HG02943 (cell line): ENCODE data around the gene CFAP46.

ENCODE experiments used
- ATAC-seq: cut with Tn5 transposase; IDR thresholded peaks from one replicate; pipeline ENCODE4 v1.9.1; 2021; ENCODE audit warnings: mild to moderate bottlenecking, low read depth, moderate library complexity; ENCODE audit not compliant: unreplicated experiment

The CFAP46 gene

DNA sequence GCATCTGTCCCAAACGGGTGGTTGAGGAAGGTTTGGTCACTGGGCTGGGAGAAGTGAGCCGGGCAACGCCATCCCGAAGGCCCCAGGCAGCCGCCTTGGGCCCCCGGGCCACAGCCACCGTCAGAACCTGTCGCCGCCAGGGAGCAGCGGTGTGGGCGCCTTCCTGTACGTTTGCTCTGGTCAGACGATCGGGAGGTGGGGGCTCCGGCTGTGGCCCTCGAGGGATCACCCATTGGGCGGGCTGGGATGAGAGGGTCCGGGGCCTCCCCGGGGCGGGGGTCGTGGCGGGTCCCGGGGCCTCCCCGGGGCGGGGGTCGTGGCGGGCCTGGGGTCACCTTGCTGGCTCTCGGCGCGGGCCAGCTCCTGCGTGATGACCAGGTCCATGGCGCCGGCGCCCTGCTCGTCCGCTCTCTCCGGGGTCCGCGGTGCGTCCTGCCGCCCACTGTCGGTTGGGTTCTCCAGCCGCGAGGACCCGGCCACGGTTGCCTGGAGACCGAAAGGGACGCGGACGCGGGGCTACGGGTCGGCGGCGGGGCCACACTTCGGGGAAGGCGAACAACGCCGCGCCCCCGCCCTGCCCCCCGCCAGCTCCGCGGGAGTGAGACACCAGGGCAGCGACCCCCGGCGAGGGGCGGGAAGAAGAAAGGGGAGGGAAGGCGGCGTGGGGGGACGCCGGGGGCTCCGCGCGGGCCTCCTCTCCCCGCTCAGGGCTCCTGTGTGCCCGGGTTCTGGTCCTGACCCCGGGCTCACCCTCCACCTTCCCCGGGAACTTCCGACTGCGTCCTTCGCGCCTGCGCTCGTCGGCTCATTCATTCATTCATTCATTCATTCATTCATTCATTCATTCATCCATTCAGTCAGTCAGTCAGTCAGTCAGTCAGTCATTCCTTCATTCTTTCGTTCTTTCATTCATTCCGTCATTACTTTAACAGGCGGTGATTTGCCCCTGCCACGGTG, at the start of gene CFAP46:
Gene CFAP46, minus strand, starts transcription at position 470 of the 957 bp plus-strand sequence. Its CDS starts 86 bp downstream, at position 384.
- no peak for ATAC-seq

DNA sequence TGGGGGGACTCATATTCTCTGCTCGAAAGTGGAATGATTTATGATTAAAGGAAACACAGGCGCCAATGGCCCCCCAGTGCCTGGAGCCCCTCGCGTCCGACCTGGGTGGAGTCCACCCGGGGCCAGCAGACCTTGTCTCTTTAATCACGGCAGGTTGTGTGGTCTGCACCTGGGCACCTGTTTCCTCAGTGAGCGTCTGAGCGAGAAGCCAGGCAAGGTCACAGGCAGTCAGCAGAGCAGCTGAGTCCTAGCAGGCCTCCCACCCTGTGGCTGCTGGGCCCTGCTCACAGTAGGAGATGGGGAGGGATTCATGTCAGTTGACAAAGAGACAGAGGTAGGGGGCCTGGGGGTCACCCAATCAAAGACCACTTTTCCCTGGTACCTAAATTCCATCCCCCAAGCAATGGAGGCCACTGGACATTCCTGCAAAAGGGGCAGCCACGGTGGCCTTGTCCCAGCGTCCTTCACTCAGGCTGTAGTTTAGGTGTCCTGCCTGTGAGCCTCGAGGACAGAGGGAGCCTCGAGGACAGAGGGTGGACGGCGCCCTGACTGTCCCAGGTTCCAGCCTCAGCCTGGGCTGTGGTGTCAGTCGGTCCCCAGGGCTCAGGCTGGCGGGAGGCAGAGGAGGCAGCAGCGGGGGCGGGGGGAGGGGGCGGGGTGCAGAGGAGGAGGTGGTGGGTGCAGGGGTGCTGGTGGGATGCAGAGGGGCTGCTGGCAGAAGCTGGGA, 49.5 kb upstream of the CFAP46 start:
- no peak for ATAC-seq

DNA sequence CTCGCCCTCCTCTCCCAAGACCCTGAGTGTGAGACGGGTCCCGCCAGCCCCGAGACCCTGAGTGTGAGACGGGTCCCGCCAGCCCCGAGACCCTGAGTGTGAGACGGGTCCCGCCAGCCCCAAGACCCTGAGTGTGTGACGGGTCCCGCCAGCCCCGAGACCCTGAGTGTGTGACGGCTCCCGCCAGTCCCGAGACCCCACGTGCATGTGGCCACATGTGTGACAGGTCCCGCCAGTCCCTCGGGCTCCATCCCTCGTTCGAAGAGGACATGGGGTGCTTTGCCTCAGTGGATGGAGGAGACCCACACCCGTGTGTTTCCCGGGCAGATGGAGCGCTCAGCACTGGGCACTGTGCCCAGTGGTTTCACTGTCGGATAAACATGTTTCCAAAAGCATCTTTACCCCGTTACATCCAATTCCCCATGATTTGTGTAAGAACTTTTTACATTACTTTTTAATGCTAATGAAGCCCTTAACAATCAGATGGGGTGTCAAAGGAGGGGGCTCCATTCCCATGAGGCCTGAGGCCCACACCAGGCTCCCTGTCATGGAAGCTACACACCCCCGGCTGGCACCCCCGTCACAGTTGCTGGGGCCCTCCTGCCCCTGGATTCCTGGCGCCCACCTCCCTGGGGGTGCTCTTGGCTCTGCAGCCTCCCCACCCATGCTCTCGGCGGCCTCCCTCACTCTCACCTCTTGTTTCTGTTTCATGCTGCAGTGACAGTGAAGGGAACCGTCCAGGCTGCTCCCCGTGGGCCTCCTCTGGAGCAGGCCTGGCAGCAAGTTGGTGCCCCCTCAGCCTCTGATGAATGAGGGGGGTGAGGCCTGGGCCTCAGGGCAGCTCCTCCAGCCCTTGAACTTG, 48.5 kb upstream of the CFAP46 start:
- ATAC-seq = no peak

DNA sequence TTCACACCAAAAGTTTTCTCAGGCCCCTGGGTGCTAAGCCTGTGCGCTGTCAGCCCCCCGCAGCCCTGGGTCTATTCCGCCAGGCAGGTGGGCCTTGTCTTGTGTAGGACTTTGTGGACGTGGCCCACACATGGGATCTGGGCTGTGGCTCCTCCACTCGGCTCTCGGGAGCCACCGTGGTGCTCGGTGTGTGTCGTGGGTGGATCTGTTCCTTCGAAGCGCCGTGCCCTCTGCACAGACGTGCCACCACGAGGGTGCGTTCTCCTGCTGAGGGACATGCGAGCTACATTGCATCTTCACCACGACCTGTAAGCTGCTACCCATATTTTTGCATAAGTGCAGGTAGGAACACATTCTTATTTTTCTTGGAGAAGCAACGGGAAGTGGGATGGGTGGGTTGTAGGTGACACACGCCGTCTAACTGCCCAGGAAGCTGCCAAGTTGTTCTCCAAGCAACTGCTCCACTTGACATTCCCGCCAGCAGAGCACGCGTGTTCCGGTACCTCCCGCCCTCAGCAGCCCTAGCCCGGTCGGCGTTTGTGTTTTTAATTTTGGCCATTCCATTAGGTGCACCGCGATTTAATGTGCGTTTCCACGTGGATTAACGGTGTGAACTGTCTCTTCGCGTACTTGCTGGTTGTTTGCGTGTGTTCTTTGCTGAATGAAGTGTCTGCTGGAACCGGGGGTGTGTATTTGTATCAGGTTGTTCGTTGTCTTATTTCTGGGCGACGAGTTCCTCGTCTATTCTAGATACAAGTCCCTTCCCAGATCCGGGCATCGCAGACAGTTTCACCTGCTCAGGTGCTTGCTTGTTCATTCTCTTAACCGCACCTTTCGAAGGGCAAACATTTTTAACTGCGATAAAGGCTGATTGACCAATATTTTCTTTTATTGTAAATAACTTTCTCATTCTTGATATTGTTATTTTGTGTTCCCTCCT, 47.4 kb upstream of the CFAP46 start:
- no peak for ATAC-seq

DNA sequence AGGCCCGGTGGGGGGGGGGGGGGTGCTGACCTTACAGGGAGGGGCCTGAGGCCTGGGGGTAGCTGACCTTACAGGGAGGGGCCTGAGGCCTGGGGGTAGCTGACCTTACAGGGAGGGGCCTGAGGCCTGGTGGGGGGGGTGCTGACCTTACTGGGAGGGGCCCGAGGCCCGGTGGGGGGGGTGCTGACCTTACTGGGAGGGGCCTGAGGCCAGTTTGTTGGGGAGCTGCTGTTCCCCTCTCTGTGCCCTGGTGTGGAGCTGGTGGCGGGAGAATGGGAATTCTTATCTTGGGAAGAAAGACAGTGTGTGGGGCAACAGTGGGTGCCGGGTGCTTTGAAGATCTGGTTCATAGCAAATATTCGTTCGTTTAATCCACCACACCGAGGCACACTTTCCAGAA, 46.6 kb upstream of the CFAP46 start:
- ATAC-seq = no peak

DNA sequence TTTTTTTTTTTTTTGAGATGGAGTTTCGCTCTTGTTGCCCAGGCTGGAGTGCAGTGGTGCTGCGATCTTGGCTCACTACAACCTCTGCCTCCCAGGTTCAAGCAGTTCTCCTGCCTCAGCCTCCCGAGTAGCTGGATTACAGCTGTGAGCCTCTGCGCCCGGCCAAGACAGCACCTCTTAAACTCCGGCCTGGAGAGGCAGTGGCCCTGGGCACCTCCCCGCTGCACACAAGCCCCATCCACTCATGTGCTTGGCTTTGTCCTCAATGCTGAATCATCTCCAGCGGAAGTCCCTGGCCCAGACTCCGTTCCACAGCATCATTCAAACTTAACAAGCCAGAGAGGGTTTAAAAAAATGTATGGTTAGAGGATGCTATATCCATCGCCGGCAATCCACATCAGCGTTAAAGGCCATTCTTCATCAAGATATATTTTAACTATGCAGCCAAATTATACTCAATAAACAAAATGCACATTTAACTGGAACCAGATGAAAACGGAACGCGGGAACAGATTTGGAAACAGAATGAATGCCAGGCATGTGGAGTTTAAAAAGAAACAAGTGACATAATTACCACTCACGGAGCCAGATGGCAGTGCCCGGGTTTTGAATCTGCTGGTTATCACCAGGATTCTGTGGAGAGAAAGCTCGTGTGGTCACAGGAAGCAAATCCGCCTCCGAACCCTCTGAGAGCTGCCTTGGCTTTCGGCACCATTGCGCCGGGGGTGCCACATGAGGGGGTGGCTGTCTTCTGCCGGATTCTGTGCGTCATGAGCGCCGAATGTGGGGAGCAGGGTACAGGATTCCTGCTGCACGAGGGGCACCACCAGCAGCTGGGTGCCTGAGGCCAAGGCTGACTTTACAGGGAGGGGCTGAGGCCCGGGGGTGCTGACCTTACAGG, 45.6 kb upstream of the CFAP46 start:
- ATAC-seq = no peak

DNA sequence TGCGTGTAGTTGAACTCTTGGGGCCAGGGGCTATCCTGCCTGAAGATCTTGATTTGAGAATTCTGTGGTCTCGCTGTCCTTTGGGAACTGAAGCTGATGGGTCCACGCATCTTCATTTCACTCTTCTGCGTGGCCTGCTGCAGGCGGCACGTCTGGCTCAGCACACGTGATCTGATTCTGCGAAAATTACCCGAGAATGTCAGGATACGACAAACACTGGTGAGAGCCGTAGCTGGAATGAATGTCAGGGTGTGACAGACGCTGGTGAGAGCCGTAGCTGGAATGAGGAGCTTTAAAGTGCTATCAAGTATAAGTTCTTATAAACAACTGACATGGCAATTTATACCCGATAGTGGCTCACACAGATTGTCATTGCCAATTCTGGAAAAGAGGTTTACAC, 44.6 kb upstream of the CFAP46 start:
- ATAC-seq = no peak

DNA sequence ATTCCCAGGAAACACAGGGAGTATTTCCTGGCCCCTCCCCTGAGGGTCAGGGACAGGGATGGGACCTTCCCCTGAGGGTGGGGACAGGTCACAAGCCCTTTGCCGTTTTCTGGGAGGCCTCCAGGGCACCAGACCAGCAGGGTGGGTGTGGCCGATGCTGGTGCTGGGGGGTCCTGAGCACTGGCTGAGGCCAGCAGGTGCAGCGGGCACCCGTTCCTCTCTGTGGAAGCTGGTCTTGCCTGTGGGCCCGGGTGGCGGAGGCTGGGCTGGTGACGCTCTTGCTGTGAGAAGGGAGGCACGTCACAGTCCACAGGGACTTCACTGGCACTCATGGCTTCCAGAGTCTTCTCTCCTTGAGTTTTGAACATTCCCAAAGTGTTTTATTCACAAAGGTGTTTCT, 44.2 kb upstream of the CFAP46 start:
- ATAC-seq = no peak

DNA sequence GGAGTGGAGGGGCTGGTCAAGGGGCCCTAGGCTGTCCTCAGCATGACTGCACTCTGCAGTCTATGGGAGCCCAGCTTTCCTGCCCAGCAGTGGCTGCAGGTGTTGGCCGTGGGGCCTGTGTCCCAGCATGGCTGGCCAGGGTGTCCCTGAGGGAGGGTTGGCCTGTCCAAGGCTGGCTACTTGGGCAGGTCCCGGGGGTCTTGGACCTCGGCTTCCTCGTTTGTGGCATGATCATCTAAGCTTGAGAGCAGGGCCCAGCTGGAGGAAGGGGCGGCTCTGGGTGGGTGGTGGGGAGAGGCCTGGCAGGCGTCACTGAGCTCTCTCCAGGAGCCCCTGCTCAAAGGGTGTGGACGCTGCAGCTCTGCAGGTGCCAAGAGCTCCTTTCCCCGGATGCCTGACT, 43.7 kb upstream of the CFAP46 start:
- ATAC-seq = no peak

DNA sequence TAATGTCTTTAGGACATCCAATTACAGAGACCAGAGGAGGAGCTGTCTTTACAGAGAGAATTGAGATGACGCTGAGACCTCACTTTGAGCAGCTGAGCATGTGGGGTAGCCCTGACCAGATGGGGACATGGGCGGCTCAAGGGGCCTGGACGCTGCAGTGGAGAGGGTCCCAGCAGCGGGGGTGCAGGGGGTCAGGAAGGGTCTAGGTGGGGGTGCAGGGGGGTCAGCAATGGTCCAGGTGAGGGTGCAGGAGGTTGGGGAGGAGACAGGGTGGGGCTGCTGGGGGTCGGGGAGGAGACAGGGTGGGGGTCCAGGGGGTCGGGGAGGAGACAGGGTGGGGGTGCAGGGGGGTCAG, 43.2 kb upstream of the CFAP46 start:
- ATAC-seq = no peak

DNA sequence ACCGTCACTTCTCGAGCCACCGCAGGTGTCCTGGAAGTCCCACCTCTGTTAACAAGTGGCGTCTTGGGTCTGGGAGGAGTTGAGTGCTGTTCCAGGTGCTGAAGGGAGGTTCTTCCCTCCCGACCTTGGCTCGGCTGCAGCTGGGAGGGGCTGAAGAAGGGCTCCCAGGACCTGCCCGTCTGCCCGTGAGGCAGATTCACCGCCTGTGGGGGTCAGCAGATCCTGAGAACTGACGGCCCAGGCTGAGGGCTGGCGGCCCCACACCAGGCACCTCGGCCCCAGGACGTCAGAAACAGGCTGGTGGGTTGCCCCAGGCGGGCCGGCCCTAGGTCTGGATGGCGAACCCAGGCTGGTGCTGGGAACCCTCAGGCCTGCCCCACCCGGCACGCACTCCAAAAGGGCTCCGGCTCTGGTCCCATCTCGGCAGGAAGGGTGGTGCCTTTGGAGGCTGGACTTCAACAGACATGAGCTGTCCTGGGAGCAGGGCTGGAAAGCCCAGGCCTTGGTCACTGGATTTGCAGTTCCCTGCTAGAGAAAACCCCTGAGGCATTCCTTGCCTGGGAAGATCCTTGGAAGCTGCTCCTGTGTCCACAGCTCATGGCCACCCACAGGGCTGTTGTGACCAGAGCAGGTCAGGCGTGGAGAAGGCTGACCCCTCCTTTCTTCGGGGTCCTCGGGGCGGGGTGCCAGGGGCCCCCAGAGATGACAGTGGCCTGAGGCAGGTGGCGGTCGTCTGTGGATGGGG, 42.6 kb upstream of the CFAP46 start:
- ATAC-seq = no peak

DNA sequence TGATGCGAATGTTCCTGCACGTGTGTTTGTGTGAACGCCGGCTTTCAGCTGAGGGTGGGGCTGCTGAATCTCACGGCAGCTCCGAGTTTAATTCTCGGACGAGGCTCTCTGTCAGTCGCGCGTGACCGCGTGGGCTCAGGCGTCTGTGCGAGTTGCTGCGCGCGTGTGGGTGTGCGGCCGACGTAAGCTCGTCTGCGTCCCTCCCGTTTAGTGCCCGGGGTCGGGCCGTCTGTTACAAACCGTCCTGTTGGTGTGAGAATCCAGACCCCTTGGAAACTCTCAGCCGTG, 41.6 kb upstream of the CFAP46 start:
- no peak for ATAC-seq

DNA sequence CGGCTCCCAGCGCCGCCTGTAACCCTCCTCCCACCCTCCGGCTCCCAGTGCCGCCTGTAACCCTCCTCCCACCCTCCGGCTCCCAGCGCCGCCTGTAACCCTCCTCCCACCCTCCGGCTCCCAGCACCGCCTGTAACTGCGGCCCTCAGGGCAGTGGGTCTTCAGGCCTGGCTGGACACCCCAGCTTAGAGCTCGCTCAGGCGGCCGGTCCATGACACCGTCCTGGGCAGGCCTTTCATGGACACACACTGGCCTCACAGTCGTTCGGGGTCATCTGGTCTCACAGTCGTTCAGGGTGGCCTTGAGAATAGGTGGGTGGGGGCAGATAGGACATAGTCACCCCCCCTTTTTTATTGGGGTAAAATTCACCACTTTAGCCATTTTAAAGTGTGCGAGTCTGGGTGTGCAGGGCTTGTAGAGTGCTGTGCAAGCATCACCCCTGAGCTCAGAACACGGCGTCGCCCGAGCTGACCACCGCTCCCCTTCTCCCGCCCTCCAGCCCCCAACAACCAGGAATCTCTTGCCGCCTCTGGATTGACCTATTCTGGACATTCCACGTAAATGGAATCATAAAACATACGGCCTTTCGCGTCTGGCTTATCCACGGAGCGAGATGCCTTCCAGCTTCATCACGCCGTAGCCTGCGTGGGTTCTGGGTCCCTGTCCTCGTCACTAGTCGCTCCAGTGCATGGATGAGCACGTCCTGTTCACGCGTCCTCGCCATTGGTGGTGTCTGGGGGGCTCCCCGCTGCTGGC, 41.1 kb upstream of the CFAP46 start:
- no peak for ATAC-seq

DNA sequence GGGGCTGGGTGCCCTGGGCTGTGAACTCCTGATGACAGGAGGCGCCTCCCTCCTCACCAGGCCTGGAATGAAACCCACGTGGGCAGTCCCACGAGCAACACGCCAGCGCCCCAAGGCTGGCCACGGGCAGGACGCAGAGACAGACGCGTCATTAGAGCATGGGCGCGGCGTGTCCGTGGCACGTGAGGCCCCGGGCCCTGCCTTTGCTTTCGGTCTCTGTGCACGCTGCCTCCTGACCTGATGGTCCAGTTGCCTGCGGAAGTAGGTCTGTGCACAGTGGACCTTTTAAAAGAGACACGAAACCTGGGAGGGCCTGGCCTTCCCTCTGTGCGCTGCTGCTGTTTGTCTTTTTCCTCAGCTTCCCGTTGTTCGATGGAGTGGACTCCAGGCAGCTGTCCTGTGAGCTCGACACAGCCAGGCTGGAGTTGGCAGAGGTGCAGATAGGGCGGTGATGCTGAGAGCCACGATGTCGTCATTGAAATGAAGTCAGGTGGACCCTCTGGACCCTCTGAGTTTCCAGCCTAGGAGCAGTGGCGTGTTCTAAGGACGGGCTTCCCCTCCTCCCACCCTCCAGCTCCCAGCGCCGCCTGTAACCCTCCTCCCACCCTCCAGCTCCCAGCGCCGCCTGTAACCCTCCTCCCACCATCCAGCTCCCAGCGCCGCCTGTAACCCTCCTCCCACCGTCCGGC, 40.1 kb upstream of the CFAP46 start:
- ATAC-seq = no peak

DNA sequence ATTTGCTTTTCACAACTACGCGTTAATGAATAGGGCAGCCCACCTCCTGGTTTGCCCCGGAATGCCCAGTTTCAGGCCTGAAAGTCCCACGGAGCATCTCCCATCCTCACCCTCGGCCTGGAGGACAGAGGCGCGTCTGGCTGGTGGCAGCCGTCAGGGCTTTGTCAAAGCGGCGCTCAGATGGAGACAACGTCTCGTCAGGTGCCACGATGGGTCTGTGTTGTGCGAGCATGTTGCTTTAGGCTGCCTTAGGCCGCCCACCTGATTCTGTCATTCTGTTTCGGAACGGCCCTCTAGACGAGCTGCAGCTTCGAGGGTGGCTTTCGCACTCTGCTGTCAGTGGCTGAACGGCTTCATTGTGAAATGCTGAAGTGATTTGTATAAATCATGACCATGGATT, 39.4 kb upstream of the CFAP46 start:
- no peak for ATAC-seq

DNA sequence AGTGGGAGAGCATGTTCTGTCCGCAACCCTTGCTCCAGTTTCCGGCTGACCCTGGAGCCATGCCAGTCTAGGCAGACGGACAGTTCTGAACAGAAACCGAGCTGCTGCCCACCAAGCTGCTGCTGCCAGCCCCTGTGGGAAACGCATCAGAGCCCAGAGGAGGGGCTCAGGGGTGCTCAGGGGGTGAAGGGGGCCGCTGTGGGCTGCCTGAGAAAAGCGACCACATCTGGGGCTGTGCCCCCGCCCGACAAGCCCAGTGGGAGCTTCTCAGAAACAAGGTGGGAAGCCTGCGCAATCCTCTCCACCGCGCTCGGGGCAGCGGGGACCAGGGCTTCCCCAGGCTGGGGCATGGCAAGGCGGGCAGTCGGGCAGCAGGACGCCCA, 38.8 kb upstream of the CFAP46 start:
- ATAC-seq = no peak
